IPS DF 6.9 (cell line): ENCODE measurements around the gene AKT1S1.

Source experiments
- DNase-seq: peaks from one replicate; pipeline ENCODE4 v3.0.0-alpha.2; 2013; ENCODE audit warnings: low read depth, low spot score
- H3K27ac ChIP-seq: one replicate; pipeline ENCODE4 v1.5.1; 2013; ENCODE audit warnings: low read length, control low read depth
- H3K27me3 ChIP-seq: 2 replicates; pipeline ENCODE4 v1.6.1; 2013; ENCODE audit warnings: mild to moderate bottlenecking, low read length; ENCODE audit not compliant: control insufficient read depth, insufficient read depth
- H3K36me3 ChIP-seq: 2 replicates; pipeline ENCODE4 v1.6.1; 2013; ENCODE audit warnings: low read length; ENCODE audit not compliant: control insufficient read depth, insufficient read depth
- H3K4me1 ChIP-seq: 2 replicates; pipeline ENCODE4 v1.6.1; 2013; ENCODE audit warnings: low read length; ENCODE audit not compliant: control insufficient read depth, insufficient read depth
- H3K4me3 ChIP-seq: 2 replicates; pipeline ENCODE4 v1.5.1; 2013; ENCODE audit warnings: mild to moderate bottlenecking, low read length
- H3K9me3 ChIP-seq: 2 replicates; pipeline ENCODE4 v1.6.1; 2013; ENCODE audit warnings: low read length, inconsistent platforms; ENCODE audit not compliant: control insufficient read depth, insufficient read depth
- WGBS: extraction: QIAGEN DNeasy Blood & Tissue Kit; methylation state at CpG from one replicate; pipeline ENCODE4 v1.1.7; 2013; ENCODE audit warnings: mixed read lengths, missing lambda C conversion rate; ENCODE audit not compliant: insufficient read length, insufficient coverage; 5-methylcytosine and 5-hydroxymethylcytosine counted together

The AKT1S1 gene

GRCh38 chr19:49850487-49851342 is 26.4 kb downstream of the AKT1S1 start, which contains the start of gene PTOV1:
TSS of gene PTOV1 (plus strand) at chr19:49851159.
- Histone ChIP-seq H3K36me3 (peaks cover 9% of the 10 kb centered on the region), H3K9me3 (no peaks in the 10 kb centered on the region), H3K4me1 (peaks cover 3% of the 10 kb centered on the region; the same call in 1 of the 2 replicates), H3K27ac (no peak within 1 kb of the TSS), H3K27me3 (no peaks in the 10 kb centered on the region), H3K4me3 (peak within 1 kb of the TSS; percentile 58; the same call in 1 of the 2 replicates)
- no CpG with 5 or more reads among the region's 98 CpGs for WGBS
- DNase-seq = peak; percentile 74

- WGBS = no CpG with 5 or more reads among the region's 12 CpGs
- peak overlapping the region; percentile 45; the same call in 1 of the 2 replicates for H3K4me3 ChIP-seq
Measured at GRCh38 chr19:49850221-49850486, 27.0 kb downstream of the AKT1S1 start.

GRCh38 chr19:49849433-49850220 is 27.5 kb downstream of the AKT1S1 start:
- H3K27ac ChIP-seq = no peak overlapping the region
- H3K36me3 ChIP-seq = peaks cover 8% of the 10 kb centered on the region
- no peaks in the 10 kb centered on the region for H3K27me3 ChIP-seq
- no peak for DNase-seq
- H3K4me3 ChIP-seq = no peak overlapping the region; the same call in 1 of the 2 replicates
- H3K9me3 ChIP-seq = no peaks in the 10 kb centered on the region
- WGBS = 100% methylated on average over 2 of the region's 15 CpGs
- peaks cover 3% of the 10 kb centered on the region; the same call in 1 of the 2 replicates for H3K4me1 ChIP-seq

More at GRCh38 chr19:49850221-49850486, 27.0 kb downstream of the AKT1S1 start:
- peaks cover 3% of the 10 kb centered on the region; the same call in 1 of the 2 replicates for H3K4me1 ChIP-seq
- no peaks in the 10 kb centered on the region for H3K27me3 ChIP-seq
- H3K27ac ChIP-seq = no peak overlapping the region
- H3K9me3 ChIP-seq = no peaks in the 10 kb centered on the region
- no peak for DNase-seq
- peaks cover 9% of the 10 kb centered on the region for H3K36me3 ChIP-seq

- H3K27me3 ChIP-seq = no peaks in the 10 kb centered on the region
- peaks cover 2% of the 10 kb centered on the region for H3K36me3 ChIP-seq
- H3K4me1 ChIP-seq = peaks cover 3% of the 10 kb centered on the region; the same call in 1 of the 2 replicates
- no peak overlapping the region for H3K27ac ChIP-seq
- H3K9me3 ChIP-seq = no peaks in the 10 kb centered on the region
- no CpG with 5 or more reads among the region's 3 CpGs for WGBS
- no peak for DNase-seq
- H3K4me3 ChIP-seq = no peak overlapping the region
Measured at GRCh38 chr19:49848938-49849337, 28.2 kb downstream of the AKT1S1 start.

GRCh38 chr19:49847731-49848696 is 29.1 kb downstream of the AKT1S1 start:
- DNase-seq = no peak
- no CpG with 5 or more reads among the region's 10 CpGs for WGBS
- Histone ChIP-seq H3K27me3 (no peaks in the 10 kb centered on the region), H3K4me3 (no peak overlapping the region), H3K27ac (no peak overlapping the region), H3K9me3 (no peaks in the 10 kb centered on the region), H3K4me1 (peaks cover 3% of the 10 kb centered on the region; the same call in 1 of the 2 replicates), H3K36me3 (peaks cover 2% of the 10 kb centered on the region; the same call in 1 of the 2 replicates)

- Histone ChIP-seq H3K4me3 (no peak overlapping the region), H3K27me3 (no peaks in the 10 kb centered on the region), H3K4me1 (peaks cover 3% of the 10 kb centered on the region; the same call in 1 of the 2 replicates), H3K36me3 (no peaks in the 10 kb centered on the region), H3K27ac (no peak overlapping the region), H3K9me3 (no peaks in the 10 kb centered on the region)
- WGBS = no CpG with 5 or more reads among the region's 5 CpGs
- no peak for DNase-seq
Measured at GRCh38 chr19:49846408-49846807, 30.7 kb downstream of the AKT1S1 start.

- Histone ChIP-seq H3K4me1 (peaks cover 3% of the 10 kb centered on the region; the same call in 1 of the 2 replicates), H3K27ac (no peak overlapping the region), H3K4me3 (no peak overlapping the region), H3K27me3 (no peaks in the 10 kb centered on the region), H3K36me3 (no peaks in the 10 kb centered on the region), H3K9me3 (no peaks in the 10 kb centered on the region)
- WGBS = no CpG with 5 or more reads among the region's 3 CpGs
- DNase-seq = no peak
Measured at GRCh38 chr19:49845414-49845813, 31.7 kb downstream of the AKT1S1 start.

- no peak overlapping the region for H3K27ac ChIP-seq
- WGBS = no CpG with 5 or more reads among the region's 18 CpGs
- H3K36me3 ChIP-seq = no peaks in the 10 kb centered on the region
- no peaks in the 10 kb centered on the region for H3K9me3 ChIP-seq
- DNase-seq = no peak
- no peaks in the 10 kb centered on the region for H3K4me1 ChIP-seq
- no peaks in the 10 kb centered on the region for H3K27me3 ChIP-seq
- H3K4me3 ChIP-seq = no peak overlapping the region
Measured at GRCh38 chr19:49844138-49845095, 32.7 kb downstream of the AKT1S1 start.

- WGBS = no CpG with 5 or more reads among the region's 3 CpGs
Measured at GRCh38 chr19:49843265-49843664, 33.9 kb downstream of the AKT1S1 start.

More at GRCh38 chr19:49843265-49843664, 33.9 kb downstream of the AKT1S1 start:
- no peak overlapping the region for H3K27ac ChIP-seq
- no peaks in the 10 kb centered on the region for H3K9me3 ChIP-seq
- no peak overlapping the region for H3K4me3 ChIP-seq
- H3K36me3 ChIP-seq = peaks cover 2% of the 10 kb centered on the region; the same call in 1 of the 2 replicates
- no peaks in the 10 kb centered on the region for H3K27me3 ChIP-seq
- no peak for DNase-seq
- no peaks in the 10 kb centered on the region for H3K4me1 ChIP-seq
